Type B pancreatic cell (in vitro differentiated cells): ENCODE data around the gene SEC24B. TPM values are rescaled to one million over a fixed set of nuclear protein-coding genes. Genes with fewer than 3 reads are reported as not detected.

Experiments used
- DNase-seq: peaks from one replicate; pipeline ENCODE4 v3.0.0; 2021; ENCODE audit warnings: mixed read lengths; ENCODE audit not compliant: unreplicated experiment; ENCODE audit errors: extremely low spot score
- H3K27ac Mint-ChIP-seq: 2 replicates; pipeline ENCODE4 v1.8.0; 2021; ENCODE audit warnings: mild to moderate bottlenecking, mixed read lengths
- H3K27me3 Mint-ChIP-seq: 2 replicates; pipeline ENCODE4 v1.8.0; 2021; ENCODE audit warnings: mixed read lengths
- H3K36me3 Mint-ChIP-seq: 2 replicates; pipeline ENCODE4 v1.8.0; 2021; ENCODE audit warnings: mixed read lengths
- H3K4me1 Mint-ChIP-seq: one replicate; pipeline ENCODE4 v1.8.0; 2021; ENCODE audit warnings: mixed read lengths; ENCODE audit not compliant: unreplicated experiment
- H3K4me3 Mint-ChIP-seq: 2 replicates; pipeline ENCODE4 v1.8.0; 2021; ENCODE audit warnings: mild to moderate bottlenecking, mixed read lengths
- H3K9me3 Mint-ChIP-seq: 2 replicates; pipeline ENCODE4 v1.8.0; 2021; ENCODE audit warnings: mixed read lengths
- CTCF ChIP-seq: fragments of 200-600 bp; sonication (generic); conservative IDR thresholded peaks from 2 replicates; pipeline ENCODE4 v1.5.0; 2021; ENCODE audit warnings: antibody characterized with exemption, mild to moderate bottlenecking
- total RNA-seq: library from RNA; stranded (reverse); gene quantifications from 2 replicates; pipeline ENCODE4 v1.2.1, GENCODE V29; 2021; ENCODE audit warnings: low replicate concordance

Gene SEC24B
- total RNA-seq, 1 donor from 2014 or later, result 37.4 TPM

DNA sequence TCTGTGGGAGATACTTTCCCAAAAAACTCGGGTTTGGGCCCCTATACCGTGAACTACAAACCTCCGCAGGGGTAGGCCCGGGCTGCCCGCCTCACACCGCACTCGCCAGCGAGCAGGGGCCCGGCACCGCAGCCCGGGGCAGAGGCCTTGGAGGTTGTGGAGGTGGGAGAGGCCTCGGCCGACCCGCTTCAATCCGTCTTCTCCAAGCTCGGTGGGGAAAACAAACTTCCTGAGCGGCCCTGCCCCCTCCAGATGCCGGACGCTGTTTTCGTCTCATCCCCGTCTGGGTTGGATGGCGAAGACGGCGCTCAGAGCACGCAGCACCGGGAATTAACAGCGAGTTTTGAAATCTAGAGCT lies 126.0 kb downstream of the SEC24B start:
- Mint-ChIP-seq H3K27me3 (peaks cover 20% of the 10 kb centered on the region), H3K9me3 (peaks cover 4% of the 10 kb centered on the region), H3K27ac (peak overlapping the region; percentile 48), H3K4me1 (peaks cover 4% of the 10 kb centered on the region), H3K36me3 (peaks cover 4% of the 10 kb centered on the region), H3K4me3 (peak overlapping the region; percentile 85)
- DNase-seq, result no peak
- no peak for TF ChIP-seq CTCF

DNA sequence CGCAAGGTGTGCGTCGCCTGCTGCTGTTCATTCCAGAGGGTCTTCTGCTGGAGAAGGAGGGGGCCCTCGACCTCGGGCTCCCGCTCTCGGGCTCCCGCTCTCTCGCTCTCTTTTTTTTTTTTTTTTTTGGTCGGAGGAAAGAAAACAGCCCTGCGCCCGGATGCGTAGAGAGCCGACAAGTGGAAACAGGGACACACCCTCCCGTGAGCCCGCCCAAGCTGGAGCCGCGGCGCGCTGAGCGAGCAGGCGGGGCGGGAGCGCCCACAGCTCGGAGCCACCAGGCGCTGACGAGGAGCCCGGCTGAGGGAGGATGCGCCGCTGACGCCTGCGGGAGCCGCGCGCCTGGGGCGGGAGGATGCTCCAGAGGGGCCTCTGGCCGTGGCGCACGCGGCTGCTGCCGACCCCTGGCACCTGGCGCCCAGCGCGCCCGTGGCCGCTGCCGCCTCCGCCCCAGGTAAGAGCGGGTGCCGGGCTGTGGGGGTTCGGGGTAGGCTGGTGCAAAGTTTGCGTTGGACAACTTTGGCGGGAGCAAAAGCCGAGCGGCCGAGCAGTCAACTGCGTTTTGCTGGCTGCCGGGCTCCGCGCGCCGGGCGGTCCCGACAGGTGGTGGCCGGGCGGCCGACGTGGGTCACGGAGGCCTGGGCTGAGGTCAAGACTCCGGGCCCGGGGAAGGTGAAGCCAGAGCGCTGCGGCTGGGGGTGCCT lies 126.5 kb downstream of the SEC24B start, which contains the start of gene MCUB:
MCUB (plus strand) TSS at position 264 of the 704 bp plus-strand sequence; CDS start at position 356, 92 bp downstream.
- H3K4me3 Mint-ChIP-seq, result peak within 1 kb of the TSS; percentile 86
- peaks cover 20% of the 10 kb centered on the region for H3K27me3 Mint-ChIP-seq
- DNase-seq, result peak; percentile 81
- peaks cover 4% of the 10 kb centered on the region for H3K4me1 Mint-ChIP-seq
- TF ChIP-seq CTCF, result no peak
- peak within 1 kb of the TSS; percentile 85 for H3K27ac Mint-ChIP-seq
- H3K9me3 Mint-ChIP-seq, result peaks cover 4% of the 10 kb centered on the region
- peaks cover 4% of the 10 kb centered on the region for H3K36me3 Mint-ChIP-seq

DNA sequence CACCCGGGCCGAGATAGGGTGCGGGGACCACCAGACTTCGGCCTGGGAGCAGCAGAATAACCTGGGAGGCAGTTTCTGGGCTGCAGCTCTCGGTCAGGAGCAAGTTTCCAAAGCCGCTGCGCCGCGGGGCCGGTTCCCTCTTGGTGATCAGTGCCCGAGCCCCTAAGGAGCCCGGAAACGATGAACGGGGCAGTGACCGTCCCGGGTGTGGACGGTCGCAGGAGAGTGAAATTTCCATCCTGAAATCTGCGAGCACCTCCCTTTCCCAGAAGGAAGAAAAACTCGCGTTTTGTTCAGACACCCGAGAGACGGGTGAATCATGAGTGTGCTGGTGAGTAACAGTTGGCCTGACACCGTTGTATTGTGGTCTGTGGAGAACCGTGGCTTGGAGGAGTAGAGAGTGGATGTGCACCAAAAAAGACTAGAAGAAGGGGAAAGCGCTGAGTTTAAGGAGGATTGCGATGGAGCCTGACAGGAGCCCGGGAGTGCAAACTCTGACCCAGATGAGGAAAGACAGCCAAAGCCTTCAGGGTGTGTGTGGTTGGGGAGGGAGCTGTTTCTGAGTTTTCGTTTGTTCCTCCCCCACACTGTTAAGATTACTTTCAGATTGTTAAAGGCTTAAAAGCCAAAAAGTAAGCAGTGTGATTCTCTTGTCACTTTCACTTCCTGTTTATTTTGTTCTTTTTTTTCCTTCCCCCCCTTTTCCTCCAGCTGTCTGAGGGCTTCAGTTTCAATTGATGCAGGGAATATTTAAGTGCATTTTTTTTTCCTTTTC lies 127.3 kb downstream of the SEC24B start:
- peaks cover 20% of the 10 kb centered on the region for H3K27me3 Mint-ChIP-seq
- peaks cover 4% of the 10 kb centered on the region for H3K9me3 Mint-ChIP-seq
- DNase-seq, result no peak
- peak overlapping the region; percentile 19 for H3K27ac Mint-ChIP-seq
- peaks cover 4% of the 10 kb centered on the region for H3K36me3 Mint-ChIP-seq
- peaks cover 4% of the 10 kb centered on the region for H3K4me1 Mint-ChIP-seq
- no peak for TF ChIP-seq CTCF
- H3K4me3 Mint-ChIP-seq, result peak overlapping the region; percentile 86

DNA sequence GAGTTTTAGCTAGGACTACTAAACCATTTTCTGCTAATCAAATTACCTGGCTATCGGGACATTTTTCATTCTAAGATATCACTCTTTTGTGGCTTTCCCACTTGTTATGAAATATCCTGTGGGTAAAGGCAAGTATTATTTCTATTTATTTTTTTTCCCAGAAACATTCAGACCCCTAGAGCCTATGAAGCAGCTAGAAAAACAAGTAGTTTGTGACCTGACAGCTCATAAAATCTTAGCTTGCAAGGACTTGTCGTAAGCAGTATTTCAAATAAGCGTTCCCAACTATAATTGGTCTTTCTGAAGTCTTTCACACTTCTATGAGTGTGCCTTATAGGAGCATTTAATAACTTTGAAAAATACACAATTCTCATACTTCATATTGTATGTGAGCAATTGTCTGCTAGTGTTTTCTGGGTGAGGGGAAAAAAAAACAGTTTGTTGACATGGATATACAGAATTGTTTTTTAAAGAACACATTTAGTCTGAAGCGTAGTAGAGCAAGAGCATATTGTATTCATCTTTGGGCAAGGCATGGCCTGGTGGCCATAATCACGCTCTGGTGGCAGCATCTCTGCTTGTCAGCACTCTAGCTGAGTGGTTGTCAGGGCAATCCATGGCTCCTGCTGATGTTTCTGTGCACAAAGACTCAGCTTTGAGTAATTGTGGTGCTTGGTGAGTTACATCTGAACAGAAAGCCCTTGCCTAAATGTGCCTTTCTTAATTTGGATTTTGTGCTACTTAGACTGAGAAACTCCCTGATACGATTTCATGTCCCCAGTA lies 129.0 kb downstream of the SEC24B start:
- DNase-seq, result no peak
- TF ChIP-seq CTCF, result no peak
- H3K4me3 Mint-ChIP-seq, result peak overlapping the region; percentile 51
- H3K27me3 Mint-ChIP-seq, result peaks cover 20% of the 10 kb centered on the region
- no peaks in the 10 kb centered on the region for H3K36me3 Mint-ChIP-seq
- no peaks in the 10 kb centered on the region for H3K9me3 Mint-ChIP-seq
- H3K27ac Mint-ChIP-seq, result no peak overlapping the region
- peaks cover 4% of the 10 kb centered on the region for H3K4me1 Mint-ChIP-seq

DNA sequence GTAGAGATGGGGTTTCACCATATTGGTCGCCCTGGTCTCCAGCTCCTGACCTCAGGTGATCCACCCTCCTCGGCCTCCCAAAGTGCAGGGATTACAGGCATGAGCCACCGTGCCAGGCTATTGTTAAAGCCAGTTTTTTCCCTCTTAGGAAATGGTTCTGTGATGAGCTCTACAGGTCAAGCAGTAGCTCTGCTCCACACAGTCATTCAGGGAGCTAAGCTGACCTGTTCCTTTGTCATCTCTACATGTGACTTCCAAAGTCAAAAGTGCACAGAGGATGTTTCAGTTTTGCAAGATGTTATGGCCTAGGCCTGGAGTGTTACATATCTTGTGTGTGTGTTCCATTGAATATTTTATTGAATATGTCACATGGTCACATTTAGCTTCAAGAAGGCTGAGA lies 137.9 kb downstream of the SEC24B start:
- H3K4me3 Mint-ChIP-seq, result no peak overlapping the region
- H3K27ac Mint-ChIP-seq, result no peak overlapping the region
- DNase-seq, result no peak
- H3K36me3 Mint-ChIP-seq, result no peaks in the 10 kb centered on the region
- no peaks in the 10 kb centered on the region for H3K9me3 Mint-ChIP-seq
- no peak for TF ChIP-seq CTCF
- peaks cover 5% of the 10 kb centered on the region for H3K4me1 Mint-ChIP-seq
- H3K27me3 Mint-ChIP-seq, result no peaks in the 10 kb centered on the region
